Measurements from ENCODE around the gene TAF1A.

The TAF1A gene

DNA sequence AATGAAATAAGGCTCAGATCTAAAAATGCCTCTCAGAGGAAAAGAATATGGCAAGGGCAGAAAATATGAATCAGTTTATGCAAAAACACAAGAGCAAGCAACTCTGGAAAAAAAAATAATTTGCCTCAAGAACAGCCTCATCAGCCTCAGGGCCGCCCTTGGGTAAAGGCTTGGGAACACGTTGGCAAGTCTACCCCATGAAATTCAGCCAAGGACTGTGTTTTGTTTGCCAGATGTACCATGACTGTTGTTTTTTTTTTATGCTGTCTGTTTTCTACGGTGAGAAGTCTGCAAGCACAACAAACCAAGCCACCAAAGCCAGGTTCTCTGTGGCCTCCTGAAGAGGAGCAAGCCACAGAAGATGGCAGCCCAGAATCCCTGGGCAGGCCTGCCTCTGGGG is 59.8 kb downstream of the TAF1A start:
- DNase-seq = no peak

DNA sequence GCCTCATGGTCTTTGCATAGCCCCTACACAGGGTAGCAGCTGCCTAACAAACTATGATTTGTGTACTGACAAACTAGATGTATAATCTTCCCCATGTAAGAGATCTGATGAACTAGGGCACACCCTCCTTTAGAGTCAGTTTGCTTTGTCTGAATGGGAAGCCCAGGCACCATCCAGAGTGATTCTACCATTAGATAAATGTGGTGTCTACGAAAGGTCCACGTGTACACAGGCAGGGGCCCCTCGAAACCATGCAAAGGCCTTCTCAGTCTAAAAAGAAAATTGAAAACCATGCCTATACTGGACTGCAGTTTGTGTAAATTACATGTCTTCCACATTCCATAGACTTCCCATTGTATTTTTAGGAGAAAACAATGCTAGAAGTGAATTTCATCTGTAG is 60.6 kb downstream of the TAF1A start:
- DNase-seq = no peak

DNA sequence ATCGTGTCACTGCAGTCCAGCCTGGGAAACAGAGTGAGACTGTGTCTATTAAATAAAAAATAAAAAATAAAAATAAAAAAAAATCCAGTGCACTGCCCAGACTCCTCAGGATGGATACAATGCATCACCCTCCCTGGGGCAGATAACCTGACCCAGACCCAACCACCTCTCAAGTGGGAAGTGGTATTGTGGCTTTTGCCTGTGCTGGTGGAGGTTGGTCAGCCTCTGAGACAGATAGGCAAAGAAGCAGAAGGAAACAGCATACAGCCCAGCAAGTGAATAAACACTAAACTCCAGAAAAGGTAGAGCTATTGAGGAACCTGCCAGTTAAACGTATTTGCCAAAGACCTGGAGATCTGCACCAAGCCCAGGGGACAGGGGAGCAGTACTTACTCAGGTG is 63.8 kb downstream of the TAF1A start:
- DNase-seq = peak; percentile 46

DNA sequence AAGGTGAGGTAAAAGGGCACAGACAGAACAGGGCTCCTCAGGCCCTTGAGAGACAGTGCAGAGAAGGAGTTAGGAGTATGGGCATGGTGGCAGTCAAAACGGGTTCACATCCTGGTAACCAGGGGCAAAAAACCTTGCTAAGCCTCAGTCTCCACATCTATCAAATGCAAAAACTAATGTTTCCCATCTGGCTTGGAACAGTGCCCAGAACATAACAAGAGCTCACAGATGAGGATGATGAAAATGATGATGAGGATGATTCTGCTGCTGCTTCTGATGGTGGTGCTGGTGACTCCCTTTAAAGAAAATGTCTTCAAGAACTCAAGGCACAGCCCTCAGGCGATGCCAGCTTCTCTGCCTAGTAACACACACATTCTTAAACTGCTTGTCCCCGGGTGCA is 65.9 kb downstream of the TAF1A start:
- no peak for DNase-seq

DNA sequence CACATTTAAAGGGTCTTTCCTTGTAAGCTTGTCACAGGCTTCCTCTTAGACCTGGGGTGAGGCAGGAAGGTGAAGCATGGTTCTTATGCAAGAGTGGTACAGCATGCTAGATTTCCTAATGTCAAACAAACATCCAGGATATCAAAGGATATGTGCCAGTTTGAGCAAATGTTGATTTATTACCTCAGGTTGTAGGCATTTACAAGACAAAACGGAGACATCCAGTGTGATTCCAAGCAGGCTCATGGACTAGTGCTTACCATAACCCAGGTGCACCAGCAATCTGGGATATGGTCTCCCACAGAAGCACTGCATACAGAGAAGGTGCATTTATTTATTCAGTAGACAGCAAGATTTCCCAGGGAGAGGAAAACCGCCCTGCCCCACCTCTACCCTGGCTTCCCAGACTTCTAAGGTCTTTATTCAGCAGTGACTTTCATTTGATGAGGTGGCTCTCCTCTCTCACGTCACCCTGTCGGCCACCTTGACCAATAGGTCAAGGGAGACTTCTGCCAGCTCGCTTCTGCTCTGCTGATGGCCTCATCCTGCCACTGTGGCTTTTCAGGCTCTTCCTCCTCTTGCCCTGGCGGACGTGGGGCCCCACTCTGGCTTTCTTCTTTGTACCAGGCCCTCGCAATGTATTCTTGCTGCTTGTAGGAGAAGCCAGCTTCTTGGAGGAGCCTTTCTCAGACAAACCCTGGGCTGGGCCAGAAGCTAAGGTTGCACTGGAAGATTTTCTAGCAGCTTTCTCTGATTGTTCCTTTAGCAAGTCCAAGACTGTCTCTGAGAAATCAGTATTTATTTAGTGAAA is 67.4 kb downstream of the TAF1A start:
- no peak for DNase-seq

DNA sequence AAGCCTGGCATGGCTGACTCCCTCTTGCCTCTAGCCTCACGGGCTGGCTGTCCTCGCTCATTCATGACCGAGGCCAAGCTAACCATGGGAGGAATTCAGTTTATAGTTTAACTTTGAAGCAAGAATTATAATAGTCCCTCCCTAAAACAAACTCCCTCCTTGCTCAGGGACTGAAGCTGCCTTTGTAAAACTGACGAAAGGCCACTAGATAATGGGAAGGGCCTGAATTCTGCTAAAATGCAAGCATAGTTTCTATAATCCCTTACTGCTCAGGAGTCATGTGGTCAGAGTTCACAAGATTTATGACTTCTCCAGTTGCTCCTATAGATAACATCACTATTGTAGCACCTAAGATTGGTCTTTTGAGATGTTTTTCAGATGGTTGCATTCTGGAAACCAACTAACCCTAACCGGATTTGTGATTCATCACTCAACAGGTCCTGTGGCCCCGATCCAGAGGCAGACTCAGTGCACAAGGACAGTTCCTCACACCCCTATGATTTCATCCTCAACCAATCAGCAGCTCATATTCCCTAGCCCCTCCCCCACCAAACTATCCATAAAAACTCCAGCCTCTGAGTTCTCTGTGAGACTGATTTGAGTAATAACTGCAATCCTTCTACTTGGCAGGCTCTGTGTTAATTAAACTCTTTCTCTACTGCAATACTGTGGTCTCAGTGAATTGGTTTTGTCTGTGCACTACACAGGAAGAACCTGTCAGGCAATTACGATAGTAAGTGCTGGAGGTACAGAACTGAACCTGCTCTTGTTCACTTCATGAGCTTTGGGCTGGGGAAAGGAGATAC is 68.2 kb downstream of the TAF1A start:
- DNase-seq = no peak

Data from hematopoietic multipotent progenitor cell treated with erythropoietin and hydrocortisone succinate and interleukin-3 and kit ligand, for 6 days (in vitro differentiated cells).